Measurements from ENCODE around the gene IGSF6. TPM values are rescaled to one million over a fixed set of nuclear protein-coding genes. Genes with fewer than 3 reads are reported as not detected.

IGSF6 gene
- total and polyA plus RNA-seq, 2 of the 8 experiments (the other 6 are each of a cell fraction or from before 2014, with no cell fraction given), result not detected

GRCh38 chr16:21667575-21667974 is 15.2 kb upstream of the IGSF6 start (continued):
- TF ChIP-seq KDM4A (IDR thresholded peaks at IDR 0.05; ENCODE audit: low read depth, low read length, severe bottlenecking) (no peak), USF2 (IDR thresholded peaks at IDR 0.05; ENCODE audit: low read length) (no peak), CBX5 (IDR thresholded peaks at IDR 0.05; ENCODE audit: low read depth, low read length) (no peak), NRF1 (IDR thresholded peaks at IDR 0.05; ENCODE audit: low read depth, low read length) (no peak), KDM5A (IDR thresholded peaks at IDR 0.05; ENCODE audit: low read length) (no peak), ATF2 (IDR thresholded peaks at IDR 0.05; ENCODE audit: low read length) (no peak)
